CMK (cell line): Measurements from ENCODE around the gene AKAP1.
A peak's percentile ranks its signal among the peaks of the same experiment; 100 is the strongest.
"Not testable (repeated sequence)": the region's sequence is repeated elsewhere in the genome, so short reads cannot be mapped to it uniquely, and the experiment has no call there.

Experiments used
- DNase-seq: peaks from one replicate; pipeline ENCODE4 v3.0.0-alpha.2; 2010; ENCODE audit warnings: low read depth

AKAP1 gene

GRCh38 chr17:57077000-57077399 is 8.0 kb upstream of the AKAP1 start:
- DNase-seq = no peak

- no peak for DNase-seq
These were observed 6.8 kb upstream of the AKAP1 start for GRCh38 chr17:57078274-57078673.

DNA sequence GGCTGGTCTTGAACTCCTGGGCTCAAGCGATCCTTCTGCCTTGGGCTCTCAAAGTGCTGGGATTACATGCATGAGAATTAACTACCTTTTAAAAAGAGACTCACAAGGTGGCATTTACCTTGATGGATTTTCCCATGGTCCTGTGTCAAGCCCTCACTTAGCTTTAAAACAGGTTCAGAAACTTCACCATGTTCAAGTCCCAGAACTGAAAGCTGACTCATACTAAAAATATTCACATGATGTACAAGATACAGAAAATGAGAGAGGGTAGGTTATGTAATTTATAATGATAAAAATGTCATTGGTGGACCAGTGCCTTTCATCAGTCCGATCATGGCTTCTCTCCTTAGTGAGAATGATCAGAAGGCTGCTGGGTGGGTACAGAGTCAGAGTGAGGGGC is 4.3 kb upstream of the AKAP1 start:
- DNase-seq = no peak

DNA sequence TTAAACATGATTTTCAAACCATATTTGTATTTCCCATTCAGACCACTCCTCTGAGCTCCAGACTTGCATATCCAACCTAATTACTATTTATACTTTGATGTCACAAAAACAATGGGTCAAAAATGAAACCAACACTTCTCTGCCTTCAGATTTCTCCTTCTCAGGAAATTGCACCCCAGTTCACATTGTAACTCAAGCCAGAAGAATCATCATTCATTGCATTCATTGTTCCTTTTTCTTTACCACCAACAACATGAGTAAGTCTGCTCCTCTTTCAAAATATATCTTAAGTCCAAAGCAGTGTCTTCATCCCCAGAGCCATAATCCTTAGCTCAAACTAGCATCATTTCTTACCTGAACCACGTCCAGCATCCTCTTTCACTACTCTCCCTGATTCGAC is 2.6 kb upstream of the AKAP1 start:
- DNase-seq = no peak

- DNase-seq = no peak
These were observed 665 bp upstream of the AKAP1 start for GRCh38 chr17:57084361-57084801.

GRCh38 chr17:57085448-57086068 is 512 bp downstream of the AKAP1 start:
- DNase-seq = peak; percentile 46

GRCh38 chr17:57086069-57086930 is 1.3 kb downstream of the AKAP1 start:
- no peak for DNase-seq

DNA sequence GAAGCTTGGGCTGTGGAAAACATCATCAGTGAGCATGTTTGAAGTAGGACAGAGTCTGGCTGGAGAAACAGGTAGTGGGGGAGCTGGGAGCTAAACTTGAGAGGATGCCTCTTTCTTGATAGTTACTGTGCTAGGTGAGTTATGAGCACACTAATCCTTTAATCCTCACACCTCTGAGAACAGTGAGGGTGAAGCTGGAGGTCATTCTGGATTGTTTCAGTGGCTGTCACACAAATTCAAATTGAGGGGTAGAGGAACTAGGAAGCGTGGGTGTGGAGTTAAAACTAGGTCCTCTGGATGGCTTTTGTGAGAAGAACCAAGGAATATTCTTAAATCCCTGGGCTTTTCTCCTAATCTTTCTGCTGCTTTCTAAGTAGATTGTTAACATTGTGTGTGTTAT is 3.3 kb downstream of the AKAP1 start:
- no peak for DNase-seq

DNA sequence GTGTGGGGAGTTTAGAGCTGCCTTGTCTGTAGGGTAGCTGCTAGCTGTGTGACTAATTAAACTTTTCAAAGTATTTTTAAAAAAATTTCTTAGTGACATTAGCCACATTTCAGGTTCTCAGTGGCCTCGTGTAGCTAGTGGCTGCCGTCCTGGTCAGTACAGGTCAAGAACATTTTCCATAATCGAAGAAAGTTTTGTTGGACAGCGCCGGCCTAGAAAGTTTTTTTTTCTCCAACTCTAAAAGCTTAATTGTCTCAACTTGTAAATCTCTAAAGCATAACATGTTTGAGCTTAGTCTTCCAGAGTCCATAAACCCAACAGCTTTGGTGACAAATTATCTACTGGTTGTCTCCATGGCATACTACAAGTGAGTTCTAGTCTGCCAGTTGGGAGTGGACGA is 4.3 kb downstream of the AKAP1 start:
- DNase-seq = no peak

DNA sequence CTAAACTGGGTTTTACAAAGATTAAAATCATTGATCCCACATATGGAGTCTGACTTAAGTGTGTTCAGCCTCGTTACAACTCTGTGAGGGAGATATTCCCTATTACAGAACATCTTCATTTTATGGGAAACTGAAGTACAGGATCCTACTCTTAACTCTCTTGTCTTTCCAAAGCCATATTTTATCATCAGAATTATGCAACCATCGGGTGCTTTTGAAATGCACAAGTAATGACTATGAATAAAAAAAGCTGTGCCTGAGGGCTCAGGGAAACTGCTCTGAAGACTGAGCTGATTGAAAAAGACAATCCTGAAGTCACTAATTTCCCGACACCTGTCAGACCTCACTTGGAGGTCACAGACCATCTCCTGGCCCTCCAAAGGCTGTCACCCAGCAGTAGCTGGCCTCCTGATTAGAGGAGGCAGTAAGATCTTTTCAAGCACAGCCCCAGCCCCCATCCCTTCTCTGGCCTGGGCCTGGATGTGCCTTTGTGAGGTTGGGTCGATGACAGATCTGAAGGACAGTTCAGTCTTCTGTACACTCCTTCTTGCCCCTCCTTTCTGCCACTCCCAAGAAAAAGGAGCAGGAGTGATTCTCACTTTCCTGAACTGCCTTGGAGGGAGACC is 5.6 kb downstream of the AKAP1 start:
- no peak for DNase-seq

- DNase-seq = no peak
These were observed 6.2 kb downstream of the AKAP1 start for GRCh38 chr17:57091186-57091618.

DNA sequence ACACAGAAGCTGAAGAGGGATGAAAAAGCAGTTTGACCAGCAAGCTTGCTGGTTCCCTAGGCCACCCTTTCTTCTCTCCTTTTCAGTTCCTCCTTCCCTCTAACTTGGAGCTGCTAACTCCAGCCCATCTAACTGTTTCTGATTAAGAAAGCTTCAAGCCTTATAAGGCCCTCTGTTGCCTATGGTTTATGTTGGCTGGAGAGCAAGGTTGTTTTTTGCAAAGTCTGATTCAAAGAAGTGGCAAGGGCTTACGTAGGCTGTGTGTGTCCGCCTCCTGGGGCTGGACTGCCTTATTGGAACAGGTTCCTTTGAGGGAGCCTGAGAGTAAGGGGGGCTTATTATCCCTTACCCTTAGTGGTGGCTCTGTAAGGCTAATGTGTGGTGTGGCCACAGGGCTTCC is 7.1 kb downstream of the AKAP1 start:
- no peak for DNase-seq

DNA sequence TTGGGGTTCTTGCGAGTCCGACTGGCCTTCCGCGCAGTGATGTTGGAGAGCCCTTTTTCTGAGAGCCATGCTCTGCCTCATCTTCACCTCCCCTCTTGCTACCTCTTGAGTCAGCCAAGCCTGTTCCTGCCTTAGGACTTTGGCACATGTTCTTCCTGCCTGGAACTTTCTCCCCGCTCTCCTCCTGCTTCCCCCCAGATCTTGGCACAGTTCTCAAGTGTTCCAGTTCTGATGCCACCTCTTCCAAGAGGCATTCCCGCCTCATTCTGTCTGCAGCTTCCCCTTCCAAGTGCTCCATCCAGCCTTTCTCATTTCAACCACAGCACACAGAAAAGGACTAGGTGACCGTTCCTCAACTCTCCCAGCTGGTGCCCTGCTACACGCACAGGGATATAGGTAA is 7.7 kb downstream of the AKAP1 start:
- DNase-seq = no peak

DNA sequence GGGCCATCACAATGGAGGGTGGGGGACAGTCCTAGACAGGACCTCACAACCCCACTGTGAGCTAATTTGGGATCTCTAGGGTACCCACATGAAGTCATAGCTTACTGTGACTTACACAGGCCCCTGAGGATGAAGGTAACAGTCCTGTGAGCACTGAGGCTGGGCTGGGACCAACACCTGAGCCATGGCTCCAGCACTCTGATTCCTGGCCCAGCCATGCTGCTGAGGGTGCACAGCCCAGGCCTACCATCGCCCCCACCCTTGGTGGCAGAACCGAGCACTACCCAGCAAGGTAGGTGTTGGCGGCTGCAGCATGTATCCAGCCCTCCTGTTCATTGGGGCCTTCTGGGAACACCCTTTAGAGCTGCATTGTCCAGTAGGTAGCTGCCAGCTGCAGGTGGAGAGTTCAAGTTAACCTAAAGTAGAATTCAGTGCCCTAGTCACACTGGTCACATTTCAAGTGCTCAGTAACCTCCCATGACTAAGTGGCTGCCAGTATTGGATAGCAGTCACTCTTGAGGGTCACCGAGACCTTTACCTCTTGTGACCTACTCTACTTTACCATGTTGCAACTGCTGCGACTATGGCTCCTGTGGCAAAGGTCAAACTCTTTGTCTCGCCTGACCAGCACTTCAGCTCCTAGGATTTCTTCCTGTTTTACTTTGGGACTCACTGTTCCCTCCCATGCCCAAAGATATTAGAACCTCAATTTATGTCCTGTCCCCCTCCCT is 11.6 kb downstream of the AKAP1 start:
- DNase-seq = no peak

GRCh38 chr17:57097832-57098421 is 12.9 kb downstream of the AKAP1 start:
- DNase-seq = no peak

DNA sequence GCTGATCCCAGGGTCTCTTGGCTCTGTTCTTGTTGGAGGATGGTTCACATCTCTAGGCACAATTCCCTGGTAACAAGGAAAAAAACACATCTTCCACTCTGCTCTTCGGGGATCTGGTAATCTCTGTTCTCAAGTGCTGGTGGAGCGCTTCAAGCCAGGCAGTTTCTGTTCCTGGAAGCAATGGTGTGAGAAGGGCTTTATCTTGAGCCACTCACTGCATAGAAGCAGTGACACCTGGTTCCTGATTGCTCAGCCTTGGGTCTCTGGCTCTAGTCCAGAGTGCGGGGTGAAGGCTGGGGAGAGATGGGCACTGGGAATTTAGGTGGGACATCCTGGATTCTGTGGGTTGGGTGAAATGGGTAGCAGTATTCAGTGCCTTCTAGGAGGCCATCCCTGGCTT is 14.1 kb downstream of the AKAP1 start:
- no peak for DNase-seq

- DNase-seq = no peak
These were observed 17.1 kb downstream of the AKAP1 start for GRCh38 chr17:57102122-57102521.

GRCh38 chr17:57102660-57103059 is 17.6 kb downstream of the AKAP1 start:
- not testable (repeated sequence) for DNase-seq

GRCh38 chr17:57104461-57105175 is 19.6 kb downstream of the AKAP1 start:
- no peak for DNase-seq

DNA sequence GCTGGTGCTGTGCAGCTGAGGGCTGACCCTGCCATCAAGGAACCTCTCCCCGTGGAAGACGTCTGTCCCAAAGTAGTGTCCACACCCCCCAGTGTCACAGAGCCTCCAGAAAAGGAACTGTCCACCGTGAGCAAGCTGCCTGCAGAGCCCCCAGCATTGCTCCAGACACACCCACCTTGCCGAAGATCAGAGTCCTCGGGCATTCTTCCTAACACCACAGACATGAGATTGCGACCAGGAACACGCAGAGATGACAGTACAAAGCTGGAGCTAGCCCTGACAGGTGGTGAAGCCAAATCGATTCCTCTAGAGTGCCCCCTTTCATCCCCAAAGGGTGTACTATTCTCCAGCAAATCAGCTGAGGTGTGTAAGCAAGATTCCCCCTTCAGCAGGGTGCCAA is 20.5 kb downstream of the AKAP1 start:
- DNase-seq = no peak

- DNase-seq = no peak
These were observed 21.2 kb downstream of the AKAP1 start for GRCh38 chr17:57106107-57106835.
